ENCODE data around the gene TSHZ2. TPM values are rescaled to one million over a fixed set of nuclear protein-coding genes. Genes with fewer than 3 reads are reported as not detected.

TSHZ2 gene
- total RNA-seq, 1 experiment from 2014 or later = 0.07 TPM

- H3K27me3 Mint-ChIP-seq (ENCODE audit: low read depth) = no peaks in the 10 kb centered on the region; the same call in 1 of the 2 replicates
Observed at GRCh38 chr20:53319200-53319599, 347.0 kb downstream of the TSHZ2 start.

More at GRCh38 chr20:53319200-53319599, 347.0 kb downstream of the TSHZ2 start:
- H3K18ac ChIP-seq (ENCODE audit: insufficient read length, low read depth, low read length) = no peak overlapping the region
- no peak overlapping the region for H3K27ac ChIP-seq (ENCODE audit: insufficient read length, low read depth, low read length)
- Mint-ChIP-seq H3K4me3 (no peak overlapping the region), H3K9me3 (peaks cover 0 to 6% of the 10 kb centered on the region in 2 experiments; a peak in 2 of 5 replicates), H3K4me1 (peaks cover 22 to 25% of the 10 kb centered on the region in 2 experiments), H3K36me3 (ENCODE audit: insufficient read depth in 1 of 3, low read depth in 3 of 3) (peaks cover 0 to 6% (median 3%) of the 10 kb centered on the region in 3 experiments; a peak in 4 of 7 replicates), H3K27ac (no peak overlapping the region)
- H3K9me3 ChIP-seq (ENCODE audit: control insufficient read depth, low read depth, low read length) = no peaks in the 10 kb centered on the region
- no peak for TF ChIP-seq CTCF (conservative IDR thresholded peaks at IDR 0.05)
- H3K23me2 ChIP-seq (ENCODE audit: insufficient read length, low read depth, low read length, poor library complexity, severe bottlenecking) = no peaks in the 10 kb centered on the region
- H2AFZ ChIP-seq (ENCODE audit: low read length) = no peak overlapping the region
- H3K9ac ChIP-seq (ENCODE audit: extremely low read depth, insufficient read length, low read length) = no peak overlapping the region
- H4K91ac ChIP-seq (ENCODE audit: insufficient read length, low read depth, low read length) = no peak overlapping the region
- H3K4me2 ChIP-seq (ENCODE audit: insufficient read depth, insufficient read length, low read length) = no peak overlapping the region
- H3K23ac ChIP-seq (ENCODE audit: insufficient read length, low read depth, low read length) = no peak overlapping the region
- no CpG with 5 or more reads among the region's 1 CpG for WGBS (ENCODE audit: extremely low coverage, insufficient read length, low lambda C conversion rate)
- no peaks in the 10 kb centered on the region for H3K79me1 ChIP-seq (ENCODE audit: insufficient read depth, low read depth, low read length, poor library complexity, severe bottlenecking)
- no peaks in the 10 kb centered on the region for H3K27me3 ChIP-seq (ENCODE audit: insufficient read depth, low read length)
- no peaks in the 10 kb centered on the region; the same call in 1 of the 2 replicates for H3K79me2 ChIP-seq (ENCODE audit: insufficient read depth, low read length)
- H3K4ac ChIP-seq (ENCODE audit: low read depth, low read length) = no peak overlapping the region
- H3K14ac ChIP-seq (ENCODE audit: insufficient read depth, low read length) = no peak overlapping the region
- H3T11ph ChIP-seq (ENCODE audit: low read length) = no peak overlapping the region
- H2BK12ac ChIP-seq (ENCODE audit: insufficient read length, low read depth, low read length) = no peak overlapping the region
- no peak overlapping the region for H2BK120ac ChIP-seq (ENCODE audit: low read depth, low read length, poor library complexity, severe bottlenecking)
- no peaks in the 10 kb centered on the region for H4K20me1 ChIP-seq (ENCODE audit: control insufficient read depth, insufficient read depth, insufficient read length)
- H3K56ac ChIP-seq (ENCODE audit: insufficient read length, low read depth, low read length) = no peak overlapping the region
- H2BK15ac ChIP-seq (ENCODE audit: low read depth, low read length) = no peak overlapping the region
- H3K4me1 ChIP-seq (ENCODE audit: insufficient read depth, low read length) = peaks cover 5% of the 10 kb centered on the region; the same call in 1 of the 2 replicates
- no peak overlapping the region for H4K8ac ChIP-seq (replicated peaks; ENCODE audit: insufficient read length, low read depth, low read length)
- no peak for DNase-seq
- no peak overlapping the region for H2BK5ac ChIP-seq (ENCODE audit: insufficient read length, low read length)
- no peak overlapping the region for H4K5ac ChIP-seq (ENCODE audit: insufficient read length, low read depth, low read length)
- no peak overlapping the region for H2BK20ac ChIP-seq (ENCODE audit: low read depth, low read length, poor library complexity, severe bottlenecking)
- no peak overlapping the region for H2AK5ac ChIP-seq (ENCODE audit: insufficient read length, low read length)

All from H9 (cell line).